ENCODE data around the gene ARHGAP23.
"Not testable (repeated sequence)": the region's sequence is repeated elsewhere in the genome, so short reads cannot be mapped to it uniquely, and the experiment has no call there.

ARHGAP23 gene

GRCh38 chr17:38512473-38513058, 84.3 kb downstream of the ARHGAP23 start:
- no peak for TF ChIP-seq CTCF (conservative IDR thresholded peaks at IDR 0.05; ENCODE audit: low read length)
- TF ChIP-seq EZH2phosphoT487 (IDR thresholded peaks at IDR 0.05; ENCODE audit: borderline replicate concordance): no peak
- no peaks in the 10 kb centered on the region for H3K27me3 ChIP-seq (ENCODE audit: insufficient read depth, low read length, poor library complexity, severe bottlenecking)
- no peaks in the 10 kb centered on the region for H3K9me3 ChIP-seq (ENCODE audit: insufficient read depth, low read depth, low read length)
- no peaks in the 10 kb centered on the region for H3K79me2 ChIP-seq (ENCODE audit: insufficient read depth, low read length)
- no peak overlapping the region for H3K4me3 ChIP-seq (ENCODE audit: low read length, poor library complexity, severe bottlenecking)
- no peaks in the 10 kb centered on the region for H3K9me2 ChIP-seq (replicated peaks; ENCODE audit: low read depth, low read length)
- no peaks in the 10 kb centered on the region for H3K36me3 ChIP-seq (ENCODE audit: insufficient read depth, low read length)
- H3K4me2 ChIP-seq (ENCODE audit: low read depth, low read length, poor library complexity, severe bottlenecking): no peak overlapping the region
- H4K20me1 ChIP-seq (ENCODE audit: insufficient read depth, low read length, poor library complexity, severe bottlenecking): no peaks in the 10 kb centered on the region
- no peak overlapping the region for H2AFZ ChIP-seq (ENCODE audit: low read length)
- no peaks in the 10 kb centered on the region for H3F3A ChIP-seq (ENCODE audit: low read depth)
- H3K4me1 ChIP-seq (ENCODE audit: insufficient read depth, low read length, poor library complexity, severe bottlenecking): no peaks in the 10 kb centered on the region
- no peak overlapping the region for H3K9ac ChIP-seq (ENCODE audit: low read depth, low read length, poor library complexity, severe bottlenecking)

- H2AFZ ChIP-seq (ENCODE audit: low read length); H3F3A ChIP-seq (ENCODE audit: low read depth); H4K20me1 ChIP-seq (ENCODE audit: insufficient read depth, low read length, poor library complexity, severe bottlenecking); H3K4me3 ChIP-seq (ENCODE audit: low read length, poor library complexity, severe bottlenecking); H3K36me3 ChIP-seq (ENCODE audit: insufficient read depth, low read length); H3K9me2 ChIP-seq (replicated peaks; ENCODE audit: low read depth, low read length); H3K4me1 ChIP-seq (ENCODE audit: insufficient read depth, low read length, poor library complexity, severe bottlenecking); H3K79me2 ChIP-seq (ENCODE audit: insufficient read depth, low read length); H3K9me3 ChIP-seq (ENCODE audit: insufficient read depth, low read depth, low read length); H3K27me3 ChIP-seq (ENCODE audit: insufficient read depth, low read length, poor library complexity, severe bottlenecking); H3K4me2 ChIP-seq (ENCODE audit: low read depth, low read length, poor library complexity, severe bottlenecking); H3K9ac ChIP-seq (ENCODE audit: low read depth, low read length, poor library complexity, severe bottlenecking): not testable (repeated sequence)
These were observed 98.3 kb downstream of the ARHGAP23 start for GRCh38 chr17:38526526-38526925.

- H4K20me1 ChIP-seq (ENCODE audit: insufficient read depth, low read length, poor library complexity, severe bottlenecking); H2AFZ ChIP-seq (ENCODE audit: low read length); H3K4me3 ChIP-seq (ENCODE audit: low read length, poor library complexity, severe bottlenecking); H3F3A ChIP-seq (ENCODE audit: low read depth); H3K27me3 ChIP-seq (ENCODE audit: insufficient read depth, low read length, poor library complexity, severe bottlenecking); H3K4me1 ChIP-seq (ENCODE audit: insufficient read depth, low read length, poor library complexity, severe bottlenecking); H3K9me2 ChIP-seq (replicated peaks; ENCODE audit: low read depth, low read length); H3K4me2 ChIP-seq (ENCODE audit: low read depth, low read length, poor library complexity, severe bottlenecking); H3K9ac ChIP-seq (ENCODE audit: low read depth, low read length, poor library complexity, severe bottlenecking); H3K9me3 ChIP-seq (ENCODE audit: insufficient read depth, low read depth, low read length); H3K79me2 ChIP-seq (ENCODE audit: insufficient read depth, low read length); H3K36me3 ChIP-seq (ENCODE audit: insufficient read depth, low read length): not testable (repeated sequence)
These were observed 99.9 kb downstream of the ARHGAP23 start for GRCh38 chr17:38528141-38528540.

- not testable (repeated sequence) for H3K79me2 ChIP-seq (ENCODE audit: insufficient read depth, low read length); H4K20me1 ChIP-seq (ENCODE audit: insufficient read depth, low read length, poor library complexity, severe bottlenecking); H3K4me3 ChIP-seq (ENCODE audit: low read length, poor library complexity, severe bottlenecking); H2AFZ ChIP-seq (ENCODE audit: low read length); H3K9me2 ChIP-seq (replicated peaks; ENCODE audit: low read depth, low read length); H3K9me3 ChIP-seq (ENCODE audit: insufficient read depth, low read depth, low read length); H3K4me2 ChIP-seq (ENCODE audit: low read depth, low read length, poor library complexity, severe bottlenecking); H3K9ac ChIP-seq (ENCODE audit: low read depth, low read length, poor library complexity, severe bottlenecking); H3K4me1 ChIP-seq (ENCODE audit: insufficient read depth, low read length, poor library complexity, severe bottlenecking); H3K36me3 ChIP-seq (ENCODE audit: insufficient read depth, low read length); H3K27me3 ChIP-seq (ENCODE audit: insufficient read depth, low read length, poor library complexity, severe bottlenecking); H3F3A ChIP-seq (ENCODE audit: low read depth)
These were observed 102.6 kb downstream of the ARHGAP23 start for GRCh38 chr17:38530856-38531255.

- not testable (repeated sequence) for H3K27me3 ChIP-seq (ENCODE audit: insufficient read depth, low read length, poor library complexity, severe bottlenecking); H4K20me1 ChIP-seq (ENCODE audit: insufficient read depth, low read length, poor library complexity, severe bottlenecking); H3K9ac ChIP-seq (ENCODE audit: low read depth, low read length, poor library complexity, severe bottlenecking); H3K9me3 ChIP-seq (ENCODE audit: insufficient read depth, low read depth, low read length); H3K79me2 ChIP-seq (ENCODE audit: insufficient read depth, low read length); H3K36me3 ChIP-seq (ENCODE audit: insufficient read depth, low read length); H3K9me2 ChIP-seq (replicated peaks; ENCODE audit: low read depth, low read length); H3K4me1 ChIP-seq (ENCODE audit: insufficient read depth, low read length, poor library complexity, severe bottlenecking); H3K4me2 ChIP-seq (ENCODE audit: low read depth, low read length, poor library complexity, severe bottlenecking); H3F3A ChIP-seq (ENCODE audit: low read depth); H2AFZ ChIP-seq (ENCODE audit: low read length); H3K4me3 ChIP-seq (ENCODE audit: low read length, poor library complexity, severe bottlenecking)
These were observed 103.5 kb downstream of the ARHGAP23 start for GRCh38 chr17:38531761-38532160.
